Vagina (tissue), 2 donors: ENCODE measurements around the gene KCNE2.

Experiments used
- CTCF ChIP-seq, 3 experiments: fragments of 450-650 bp in 2 of 3; fragments of 200-600 bp in 1 of 3; sonication (generic) in 1 of 3; IDR thresholded peaks; one replicate each; pipeline ENCODE4 v1.5.1; 2017 to 2019; ENCODE audit warnings: antibody characterized with exemption in 3 of 3, mild to moderate bottlenecking in 2 of 3, moderate library complexity in 2 of 3
- POLR2A ChIP-seq, 2 donors: fragments of 450-650 bp; IDR thresholded peaks; one replicate each; pipeline ENCODE4 v1.6.1; 2017; ENCODE audit warnings: antibody characterized with exemption in 2 of 2, mild to moderate bottlenecking in 2 of 2, moderate library complexity in 2 of 2
- POLR2AphosphoS5 ChIP-seq, 2 donors: sonication (generic); formaldehyde crosslinking; IDR thresholded peaks; one replicate each; pipeline ENCODE4 v1.9.0; 2017; ENCODE audit warnings: antibody characterized with exemption in 2 of 2, mild to moderate bottlenecking in 2 of 2, low read depth in 1 of 2; ENCODE audit not compliant: insufficient read depth in 1 of 2

DNA sequence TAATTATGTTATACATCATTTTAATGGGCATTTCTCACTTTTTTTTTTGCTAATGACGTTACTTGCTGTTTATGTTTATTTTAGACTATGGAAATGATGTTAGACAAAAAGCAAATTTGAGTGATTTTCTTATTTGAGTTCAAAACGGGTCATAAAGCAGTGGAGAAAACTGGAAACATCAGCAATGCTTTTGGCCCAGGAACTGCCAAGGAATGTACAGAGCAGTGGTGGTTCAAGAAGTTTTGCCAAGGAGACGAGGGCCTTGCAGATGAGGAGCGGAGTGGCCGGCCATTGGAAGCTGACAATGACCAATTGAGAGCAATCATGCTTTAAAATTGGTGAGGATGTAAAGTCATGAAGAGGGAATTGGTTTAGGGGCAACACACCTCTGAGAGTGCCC lies 32.1 kb upstream of the KCNE2 start:
- TF ChIP-seq CTCF (IDR thresholded peaks at IDR 0.05), result no peak
- TF ChIP-seq POLR2A (IDR thresholded peaks at IDR 0.05), result no peak
- no peak for TF ChIP-seq POLR2AphosphoS5 (IDR thresholded peaks at IDR 0.05; ENCODE audit: insufficient read depth in 1 of 2, low read depth in 1 of 2)
